H9 (cell line): ENCODE results near the gene CDSN. TPM values are rescaled to one million over a fixed set of nuclear protein-coding genes. Genes with fewer than 3 reads are reported as not detected.

Experiments
- DNase-seq: peaks from one replicate; pipeline ENCODE4 v3.0.0-alpha.2; 2017
- H2AFZ ChIP-seq: one replicate; pipeline ENCODE4 v1.6.1; 2013; ENCODE audit warnings: mild to moderate bottlenecking, low read length, control low read depth, moderate library complexity
- H2AK5ac ChIP-seq: 2 replicates; pipeline ENCODE4 v1.6.1; 2013; ENCODE audit warnings: low read length, control low read depth, mixed read lengths; ENCODE audit not compliant: insufficient read length
- H2BK120ac ChIP-seq: one replicate; pipeline ENCODE4 v1.6.1; 2013; ENCODE audit warnings: low read depth, mild to moderate bottlenecking, low read length, control low read depth, inconsistent platforms; ENCODE audit not compliant: poor library complexity, severe bottlenecking
- H2BK12ac ChIP-seq: 2 replicates; pipeline ENCODE4 v1.6.1; 2013; ENCODE audit warnings: low read length, control low read depth, mixed read lengths, low read depth; ENCODE audit not compliant: insufficient read length
- H2BK15ac ChIP-seq: 2 replicates; pipeline ENCODE4 v1.6.1; 2013; ENCODE audit warnings: low read depth, low read length, control low read depth
- H2BK20ac ChIP-seq: one replicate; pipeline ENCODE4 v1.6.1; 2013; ENCODE audit warnings: low read depth, mild to moderate bottlenecking, low read length, control low read depth, inconsistent platforms; ENCODE audit not compliant: poor library complexity, severe bottlenecking
- H2BK5ac ChIP-seq: 2 replicates; pipeline ENCODE4 v1.6.1; 2013; ENCODE audit warnings: low read length, control low read depth, mixed read lengths; ENCODE audit not compliant: insufficient read length
- H3K14ac ChIP-seq: 2 replicates; pipeline ENCODE4 v1.6.1; 2013; ENCODE audit warnings: low read length, control low read depth; ENCODE audit not compliant: insufficient read depth
- H3K18ac ChIP-seq: 2 replicates; pipeline ENCODE4 v1.6.1; 2013; ENCODE audit warnings: low read depth, mild to moderate bottlenecking, mixed read lengths, low read length, control low read depth; ENCODE audit not compliant: insufficient read length
- H3K23ac ChIP-seq: 2 replicates; pipeline ENCODE4 v1.6.1; 2013; ENCODE audit warnings: low read length, control low read depth, mixed read lengths, low read depth; ENCODE audit not compliant: insufficient read length
- H3K23me2 ChIP-seq: 2 replicates; pipeline ENCODE4 v1.6.1; 2013; ENCODE audit warnings: low read depth, mild to moderate bottlenecking, mixed read lengths, low read length, control low read depth; ENCODE audit not compliant: insufficient read length, poor library complexity, severe bottlenecking
- H3K27ac ChIP-seq: 2 replicates; pipeline ENCODE4 v1.5.1; 2013; ENCODE audit warnings: low read length, control low read depth, mixed read lengths, low read depth; ENCODE audit not compliant: insufficient read length
- H3K27me3 ChIP-seq: 2 replicates; pipeline ENCODE4 v1.6.1; 2013; ENCODE audit warnings: low read length, control low read depth, inconsistent platforms; ENCODE audit not compliant: insufficient read depth
- H3K4ac ChIP-seq: 2 replicates; pipeline ENCODE4 v1.6.1; 2013; ENCODE audit warnings: low read depth, mild to moderate bottlenecking, control low read depth, inconsistent platforms, low read length, moderate library complexity
- H3K4me1 ChIP-seq: 2 replicates; pipeline ENCODE4 v1.6.1; 2013; ENCODE audit warnings: low read length, control low read depth, inconsistent platforms; ENCODE audit not compliant: insufficient read depth
- H3K4me2 ChIP-seq: 2 replicates; pipeline ENCODE4 v1.6.1; 2013; ENCODE audit warnings: low read length, control low read depth, mixed read lengths; ENCODE audit not compliant: insufficient read length, insufficient read depth
- H3K56ac ChIP-seq: 2 replicates; pipeline ENCODE4 v1.6.1; 2013; ENCODE audit warnings: low read depth, mild to moderate bottlenecking, mixed read lengths, low read length, control low read depth; ENCODE audit not compliant: insufficient read length
- H3K79me1 ChIP-seq: 2 replicates; pipeline ENCODE4 v1.6.1; 2013; ENCODE audit warnings: low read depth, mild to moderate bottlenecking, moderate library complexity, low read length, control low read depth, inconsistent platforms; ENCODE audit not compliant: insufficient read depth, poor library complexity, severe bottlenecking
- H3K79me2 ChIP-seq: 2 replicates; pipeline ENCODE4 v1.6.1; 2013; ENCODE audit warnings: low read length, control low read depth, inconsistent platforms; ENCODE audit not compliant: insufficient read depth
- H3K9ac ChIP-seq: 2 replicates; pipeline ENCODE4 v1.6.1; 2013; ENCODE audit warnings: low read length, control low read depth, mixed read lengths; ENCODE audit not compliant: insufficient read length; ENCODE audit errors: extremely low read depth
- H3K9me3 ChIP-seq: one replicate; pipeline ENCODE4 v1.6.1; 2013; ENCODE audit warnings: low read depth, low read length, inconsistent platforms; ENCODE audit not compliant: control insufficient read depth
- H3T11ph ChIP-seq: one replicate; pipeline ENCODE4 v1.6.1; 2013; ENCODE audit warnings: mild to moderate bottlenecking, low read length, control low read depth, inconsistent platforms
- H4K20me1 ChIP-seq: one replicate; pipeline ENCODE4 v1.6.1; 2013; ENCODE audit not compliant: control insufficient read depth, insufficient read length, insufficient read depth
- H4K5ac ChIP-seq: 2 replicates; pipeline ENCODE4 v1.6.1; 2013; ENCODE audit warnings: low read depth, mild to moderate bottlenecking, mixed read lengths, low read length, control low read depth; ENCODE audit not compliant: insufficient read length
- H4K8ac ChIP-seq: replicated peaks from 2 replicates; pipeline ENCODE4 v1.6.1; 2013; ENCODE audit warnings: low read length, control low read depth, mixed read lengths, low read depth; ENCODE audit not compliant: insufficient read length
- H4K91ac ChIP-seq: 2 replicates; pipeline ENCODE4 v1.6.1; 2013; ENCODE audit warnings: low read depth, mild to moderate bottlenecking, moderate library complexity, mixed read lengths, low read length, control low read depth; ENCODE audit not compliant: insufficient read length
- H3K27ac Mint-ChIP-seq, 3 experiments: 2 replicates in 2 of 3; 3 replicates in 1 of 3; pipeline ENCODE4 v1.8.0; 2020 to 2021; ENCODE audit warnings: mixed read lengths in 3 of 3, mild to moderate bottlenecking in 1 of 3, moderate library complexity in 1 of 3
- H3K27me3 Mint-ChIP-seq: 2 replicates; pipeline ENCODE4 v1.8.0; 2021; ENCODE audit warnings: low read depth, mild to moderate bottlenecking, moderate library complexity, mixed read lengths
- H3K36me3 Mint-ChIP-seq, 3 experiments: 2 replicates in 2 of 3; 3 replicates in 1 of 3; pipeline ENCODE4 v1.8.0; 2020 to 2021; ENCODE audit warnings: low read depth in 3 of 3, mixed read lengths in 3 of 3; ENCODE audit not compliant: insufficient read depth in 1 of 3
- H3K4me1 Mint-ChIP-seq, 2 experiments: 2 replicates each; pipeline ENCODE4 v1.8.0; 2020; ENCODE audit warnings: mixed read lengths in 2 of 2
- H3K4me3 Mint-ChIP-seq, 2 experiments: 2 replicates in 1 of 2; 3 replicates in 1 of 2; pipeline ENCODE4 v1.8.0; 2020 to 2021; ENCODE audit warnings: mild to moderate bottlenecking in 2 of 2, mixed read lengths in 2 of 2, moderate library complexity in 1 of 2
- H3K9me3 Mint-ChIP-seq, 2 experiments: 2 replicates in 1 of 2; 3 replicates in 1 of 2; pipeline ENCODE4 v1.8.0; 2020; ENCODE audit warnings: mild to moderate bottlenecking in 2 of 2, mixed read lengths in 2 of 2, moderate library complexity in 1 of 2
- WGBS: extraction: QIAGEN DNeasy Blood & Tissue Kit; methylation state at CpG from one replicate; pipeline ENCODE4 v1.1.7; 2013; ENCODE audit warnings: missing lambda C conversion rate, low lambda C conversion rate, mixed read lengths; ENCODE audit not compliant: insufficient read length; ENCODE audit errors: extremely low coverage; 5-methylcytosine and 5-hydroxymethylcytosine counted together
- total RNA-seq: library from RNA; stranded (reverse); gene quantifications from 2 replicates; pipeline ENCODE4 v1.2.1, GENCODE V29; 2021
- TF ChIP-seq, protein P1 (sequence below): fragments of 200-600 bp; sonication (generic); conservative IDR thresholded peaks from 3 replicates; pipeline ENCODE4 v1.8.0; 2021; ENCODE audit warnings: antibody characterized with exemption, mild to moderate bottlenecking

Gene CDSN
- total RNA-seq, 1 experiment from 2014 or later: not detected

DNA sequence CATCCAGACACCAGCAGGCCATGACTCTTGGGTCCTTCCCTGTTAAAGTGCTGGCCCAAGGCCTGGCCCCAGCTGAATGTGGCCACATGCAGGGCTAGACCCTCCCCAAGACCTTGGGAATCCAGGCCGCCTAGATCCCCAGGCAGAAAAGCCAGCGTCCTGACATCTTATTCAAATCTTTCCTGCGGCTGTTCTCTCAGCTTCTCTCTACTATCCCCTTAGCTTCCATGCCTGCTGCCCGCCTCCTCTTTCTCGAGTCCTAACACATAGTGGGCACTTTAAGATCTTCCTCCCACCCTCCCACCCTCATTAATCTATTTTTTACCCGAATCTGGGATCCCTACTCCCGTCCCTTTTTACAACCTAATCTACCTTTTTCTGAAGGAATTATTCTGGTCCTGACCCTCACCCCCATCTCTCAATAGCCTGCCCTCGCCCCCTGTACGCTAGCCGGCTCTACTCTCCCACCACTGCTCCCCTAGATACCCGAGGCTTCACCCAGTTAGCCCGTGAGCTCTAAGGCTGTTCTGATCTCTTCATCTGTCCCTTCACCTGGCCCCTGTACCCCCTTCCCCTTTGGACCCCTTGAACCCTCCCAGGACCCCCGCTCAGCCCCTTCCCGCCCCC is 37.4 kb upstream of the CDSN start, which contains the start of gene CCHCR1:
TSS of gene CCHCR1 (minus strand) at position 290 of the 627 bp plus-strand sequence. CDS start at position 88, 202 bp downstream.
- H3K9ac ChIP-seq: peak within 1 kb of the TSS; percentile 61
- H3K4ac ChIP-seq: no peak within 1 kb of the TSS
- no peaks in the 10 kb centered on the region for H4K20me1 ChIP-seq
- no peak within 1 kb of the TSS for H2BK20ac ChIP-seq
- H3K79me2 ChIP-seq: no peaks in the 10 kb centered on the region
- no peak within 1 kb of the TSS for H4K91ac ChIP-seq
- H3K27me3 ChIP-seq: no peaks in the 10 kb centered on the region
- H2AK5ac ChIP-seq: no peak within 1 kb of the TSS
- no peak within 1 kb of the TSS for H2AFZ ChIP-seq
- H3K79me1 ChIP-seq: no peaks in the 10 kb centered on the region
- no peak within 1 kb of the TSS for H3K23ac ChIP-seq
- peaks cover 11% of the 10 kb centered on the region; the same call in 1 of the 2 replicates for H3K4me1 ChIP-seq
- no CpG with 5 or more reads among the region's 14 CpGs for WGBS
- Mint-ChIP-seq H3K4me1 (peaks cover 37 to 38% of the 10 kb centered on the region in 2 experiments), H3K9me3 (no peaks in the 10 kb centered on the region), H3K27ac (peak within 1 kb of the TSS; percentile 90 to 97 (median 94)), H3K27me3 (peaks cover 2% of the 10 kb centered on the region; the same call in 1 of the 2 replicates), H3K36me3 (peaks cover 24 to 59% (median 52%) of the 10 kb centered on the region in 3 experiments), H3K4me3 (peak within 1 kb of the TSS; percentile 92)
- no peak within 1 kb of the TSS for H2BK15ac ChIP-seq
- no peak within 1 kb of the TSS for H3T11ph ChIP-seq
- H3K9me3 ChIP-seq: no peaks in the 10 kb centered on the region
- H3K4me2 ChIP-seq: peak within 1 kb of the TSS; percentile 93
- no peak within 1 kb of the TSS for H3K27ac ChIP-seq
- no peak within 1 kb of the TSS for H4K5ac ChIP-seq
- no peak within 1 kb of the TSS for H2BK5ac ChIP-seq
- H2BK12ac ChIP-seq: no peak within 1 kb of the TSS
- no peak within 1 kb of the TSS for H2BK120ac ChIP-seq
- TF ChIP-seq, protein P1, sequence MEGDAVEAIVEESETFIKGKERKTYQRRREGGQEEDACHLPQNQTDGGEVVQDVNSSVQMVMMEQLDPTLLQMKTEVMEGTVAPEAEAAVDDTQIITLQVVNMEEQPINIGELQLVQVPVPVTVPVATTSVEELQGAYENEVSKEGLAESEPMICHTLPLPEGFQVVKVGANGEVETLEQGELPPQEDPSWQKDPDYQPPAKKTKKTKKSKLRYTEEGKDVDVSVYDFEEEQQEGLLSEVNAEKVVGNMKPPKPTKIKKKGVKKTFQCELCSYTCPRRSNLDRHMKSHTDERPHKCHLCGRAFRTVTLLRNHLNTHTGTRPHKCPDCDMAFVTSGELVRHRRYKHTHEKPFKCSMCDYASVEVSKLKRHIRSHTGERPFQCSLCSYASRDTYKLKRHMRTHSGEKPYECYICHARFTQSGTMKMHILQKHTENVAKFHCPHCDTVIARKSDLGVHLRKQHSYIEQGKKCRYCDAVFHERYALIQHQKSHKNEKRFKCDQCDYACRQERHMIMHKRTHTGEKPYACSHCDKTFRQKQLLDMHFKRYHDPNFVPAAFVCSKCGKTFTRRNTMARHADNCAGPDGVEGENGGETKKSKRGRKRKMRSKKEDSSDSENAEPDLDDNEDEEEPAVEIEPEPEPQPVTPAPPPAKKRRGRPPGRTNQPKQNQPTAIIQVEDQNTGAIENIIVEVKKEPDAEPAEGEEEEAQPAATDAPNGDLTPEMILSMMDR: no peak
- H3K18ac ChIP-seq: no peak within 1 kb of the TSS
- peaks cover 14% of the 10 kb centered on the region for H3K23me2 ChIP-seq
- no peak within 1 kb of the TSS for H3K56ac ChIP-seq
- H3K14ac ChIP-seq: no peak within 1 kb of the TSS
- DNase-seq: no peak
- H4K8ac ChIP-seq: no peak within 1 kb of the TSS
